ENCODE data around the gene TBC1D22A. TPM values are rescaled to one million over a fixed set of nuclear protein-coding genes. Genes with fewer than 3 reads are reported as not detected.

Gene TBC1D22A
- total RNA-seq, 2 donors from 2014 or later, result 11.5 to 15.4 TPM

DNA sequence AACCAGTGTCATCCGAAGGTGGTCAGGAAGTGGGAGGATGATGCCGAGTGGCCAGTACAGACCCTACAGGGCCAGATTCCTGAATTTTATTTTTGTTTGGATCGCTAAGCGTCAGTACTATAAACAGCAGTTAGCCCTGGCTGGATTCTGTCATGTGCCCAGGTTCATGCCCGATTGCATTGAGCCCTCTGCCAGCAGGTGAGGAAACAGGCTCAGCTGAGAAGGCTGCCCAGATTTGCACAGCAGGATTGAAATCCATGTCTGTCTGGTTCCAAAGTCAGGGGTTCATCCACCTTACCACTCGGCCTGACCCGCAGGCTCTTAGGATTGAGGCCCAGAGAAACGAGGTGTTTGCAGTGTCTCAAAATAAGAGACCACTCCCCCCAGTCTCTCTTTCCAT, 9.1 kb upstream of the TBC1D22A start:
- no peaks in the 10 kb centered on the region for H3K27me3 ChIP-seq
- H3K27ac ChIP-seq, result peak overlapping the region; percentile 92 to 95
- no peak overlapping the region for H3K4me3 ChIP-seq
- H3K4me1 ChIP-seq, result peaks cover 0 to 63% of the 10 kb centered on the region in 2 donors
- TF ChIP-seq, protein P1, sequence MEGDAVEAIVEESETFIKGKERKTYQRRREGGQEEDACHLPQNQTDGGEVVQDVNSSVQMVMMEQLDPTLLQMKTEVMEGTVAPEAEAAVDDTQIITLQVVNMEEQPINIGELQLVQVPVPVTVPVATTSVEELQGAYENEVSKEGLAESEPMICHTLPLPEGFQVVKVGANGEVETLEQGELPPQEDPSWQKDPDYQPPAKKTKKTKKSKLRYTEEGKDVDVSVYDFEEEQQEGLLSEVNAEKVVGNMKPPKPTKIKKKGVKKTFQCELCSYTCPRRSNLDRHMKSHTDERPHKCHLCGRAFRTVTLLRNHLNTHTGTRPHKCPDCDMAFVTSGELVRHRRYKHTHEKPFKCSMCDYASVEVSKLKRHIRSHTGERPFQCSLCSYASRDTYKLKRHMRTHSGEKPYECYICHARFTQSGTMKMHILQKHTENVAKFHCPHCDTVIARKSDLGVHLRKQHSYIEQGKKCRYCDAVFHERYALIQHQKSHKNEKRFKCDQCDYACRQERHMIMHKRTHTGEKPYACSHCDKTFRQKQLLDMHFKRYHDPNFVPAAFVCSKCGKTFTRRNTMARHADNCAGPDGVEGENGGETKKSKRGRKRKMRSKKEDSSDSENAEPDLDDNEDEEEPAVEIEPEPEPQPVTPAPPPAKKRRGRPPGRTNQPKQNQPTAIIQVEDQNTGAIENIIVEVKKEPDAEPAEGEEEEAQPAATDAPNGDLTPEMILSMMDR (IDR thresholded peaks at IDR 0.05), result no peak
- no peak for DNase-seq (ENCODE audit: low spot score)
- H3K9me3 ChIP-seq, result no peaks in the 10 kb centered on the region
- H3K36me3 ChIP-seq, result no peaks in the 10 kb centered on the region

DNA sequence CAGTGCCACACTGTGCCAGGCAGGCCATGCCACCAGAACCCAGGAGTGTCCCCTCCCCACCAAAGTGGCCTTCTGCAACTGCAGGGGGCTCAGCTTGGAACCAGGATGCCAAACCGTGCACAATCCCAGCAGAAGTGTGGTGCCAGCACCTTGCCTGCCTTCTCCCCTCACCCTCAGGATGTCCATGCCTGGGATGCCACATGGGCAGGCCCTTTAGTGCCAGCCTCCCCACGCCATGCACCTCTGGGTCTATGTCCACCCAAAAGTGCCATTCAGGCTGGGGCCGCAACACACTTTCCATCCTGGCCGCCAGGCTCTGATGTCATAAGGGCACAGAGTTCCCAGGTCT, 8.7 kb upstream of the TBC1D22A start:
- TF ChIP-seq, protein P1 (IDR thresholded peaks at IDR 0.05), result no peak
- peak overlapping the region in 1 of 2 donors; percentile 2 for H3K4me3 ChIP-seq
- peaks cover 0 to 67% of the 10 kb centered on the region in 2 donors for H3K4me1 ChIP-seq
- H3K27ac ChIP-seq, result peak overlapping the region; percentile 92 to 95
- no peaks in the 10 kb centered on the region for H3K27me3 ChIP-seq
- no peaks in the 10 kb centered on the region for H3K36me3 ChIP-seq
- H3K9me3 ChIP-seq, result no peaks in the 10 kb centered on the region
- no peak for DNase-seq (ENCODE audit: low spot score)

DNA sequence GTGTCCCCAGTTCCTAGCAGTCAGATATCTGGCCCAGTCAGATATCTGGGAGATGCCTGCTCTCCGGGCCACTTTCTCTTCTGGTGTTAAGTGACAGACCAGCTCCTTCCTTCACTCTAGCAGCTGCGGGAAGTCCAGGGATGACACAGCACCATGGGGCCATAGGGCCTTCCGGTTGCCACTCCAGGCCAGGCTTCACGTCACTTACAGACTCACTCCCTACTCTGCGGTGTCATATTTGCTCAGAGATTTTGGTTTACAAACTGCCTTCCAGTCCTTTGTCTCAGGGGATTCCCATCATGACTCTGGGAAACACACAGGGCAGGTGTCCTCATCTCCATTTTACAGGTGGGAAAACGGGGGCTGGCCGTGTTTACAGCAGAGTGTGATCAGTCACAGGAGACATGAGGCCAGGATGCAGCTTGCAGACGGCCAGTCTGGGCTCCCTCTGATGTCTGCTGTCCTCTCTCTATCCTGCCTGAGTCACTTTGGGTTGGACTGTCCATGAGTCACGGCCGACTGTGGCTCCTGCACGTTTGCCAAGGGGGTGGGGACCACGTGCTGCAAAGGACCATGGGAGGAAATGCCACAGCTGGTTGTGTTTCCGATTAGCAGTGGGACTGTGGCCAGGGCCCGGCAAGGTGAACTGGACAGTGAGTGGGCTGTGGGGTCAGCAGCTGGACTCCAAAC, 8.2 kb upstream of the TBC1D22A start:
- H3K4me1 ChIP-seq, result peaks cover 0 to 69% of the 10 kb centered on the region in 2 donors
- H3K27ac ChIP-seq, result peak overlapping the region; percentile 92 to 95
- TF ChIP-seq, protein P1 (IDR thresholded peaks at IDR 0.05), result no peak
- no peaks in the 10 kb centered on the region for H3K36me3 ChIP-seq
- DNase-seq (ENCODE audit: low spot score), result peak; percentile 99
- no peaks in the 10 kb centered on the region for H3K9me3 ChIP-seq
- H3K27me3 ChIP-seq, result no peaks in the 10 kb centered on the region
- H3K4me3 ChIP-seq, result peak overlapping the region in 1 of 2 donors; percentile 2

DNA sequence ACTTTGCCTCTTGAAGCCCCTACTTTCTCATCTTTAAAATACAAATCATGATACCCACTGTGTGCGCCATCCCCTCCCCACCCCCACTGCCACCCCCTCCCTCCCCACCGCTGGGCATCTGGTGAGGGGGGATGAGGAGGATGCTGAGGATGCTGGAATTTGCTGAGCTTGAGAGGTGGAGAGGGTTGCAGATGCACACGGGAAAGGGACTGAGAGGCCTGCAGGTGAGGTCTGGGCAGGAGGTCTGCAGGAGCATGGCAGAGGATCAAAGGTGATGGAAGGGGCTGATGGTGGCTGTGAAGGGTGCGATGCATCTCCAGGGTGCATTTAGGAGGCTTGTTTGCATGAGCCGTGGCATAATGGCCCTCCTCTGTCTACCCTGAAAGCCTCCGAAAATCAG, 7.6 kb upstream of the TBC1D22A start:
- H3K9me3 ChIP-seq, result no peaks in the 10 kb centered on the region
- DNase-seq (ENCODE audit: low spot score), result no peak
- H3K4me1 ChIP-seq, result peaks cover 0 to 65% of the 10 kb centered on the region in 2 donors
- no peaks in the 10 kb centered on the region for H3K27me3 ChIP-seq
- H3K4me3 ChIP-seq, result no peak overlapping the region
- no peaks in the 10 kb centered on the region for H3K36me3 ChIP-seq
- TF ChIP-seq, protein P1 (IDR thresholded peaks at IDR 0.05), result no peak
- H3K27ac ChIP-seq, result peak overlapping the region; percentile 92 to 95

DNA sequence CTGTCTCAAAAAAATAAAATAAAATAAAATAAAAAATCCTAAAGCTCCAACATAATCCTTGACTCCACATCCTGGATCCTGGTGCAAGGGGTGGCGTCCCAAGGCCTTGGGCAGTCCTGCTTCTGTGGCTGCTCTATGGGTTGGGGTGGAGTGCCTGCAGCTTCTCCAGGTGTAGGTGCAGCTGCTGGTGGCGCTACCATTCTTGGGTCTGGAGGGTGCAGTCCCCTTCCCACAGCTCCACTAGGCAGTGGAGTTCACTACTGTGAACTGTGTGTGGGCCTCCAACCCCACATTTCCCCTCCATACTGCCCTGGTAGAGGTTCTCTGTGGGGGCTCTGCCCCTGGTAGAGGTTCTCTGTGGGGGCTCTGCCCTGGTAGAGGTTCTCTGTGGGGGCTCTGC, 6.9 kb upstream of the TBC1D22A start:
- H3K27me3 ChIP-seq, result no peaks in the 10 kb centered on the region
- H3K36me3 ChIP-seq, result no peaks in the 10 kb centered on the region
- TF ChIP-seq, protein P1 (IDR thresholded peaks at IDR 0.05), result no peak
- no peak overlapping the region for H3K27ac ChIP-seq
- peaks cover 0 to 58% of the 10 kb centered on the region in 2 donors for H3K4me1 ChIP-seq
- H3K9me3 ChIP-seq, result no peaks in the 10 kb centered on the region
- no peak for DNase-seq (ENCODE audit: low spot score)
- H3K4me3 ChIP-seq, result no peak overlapping the region

DNA sequence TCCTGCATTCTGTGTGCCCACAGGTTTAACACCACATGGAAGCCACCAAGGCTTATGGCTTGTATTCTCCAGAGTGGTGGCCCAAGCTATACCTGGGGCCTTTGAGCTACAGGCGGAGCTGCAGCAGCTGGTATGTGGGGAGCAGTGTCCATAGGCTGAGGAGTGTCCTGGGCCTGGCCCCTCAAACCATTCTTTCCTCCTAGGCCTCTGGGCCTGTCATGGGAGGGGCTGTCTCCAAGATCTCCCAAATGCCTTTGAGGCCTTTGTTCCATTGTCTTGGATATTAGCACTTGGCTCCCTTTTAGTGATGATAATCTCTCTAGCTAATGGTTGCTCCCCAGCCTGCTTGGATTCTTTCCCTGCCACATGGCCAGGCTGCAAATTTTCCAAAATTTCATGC, 6.4 kb upstream of the TBC1D22A start:
- no peaks in the 10 kb centered on the region for H3K9me3 ChIP-seq
- H3K4me3 ChIP-seq, result no peak overlapping the region
- no peaks in the 10 kb centered on the region for H3K36me3 ChIP-seq
- H3K4me1 ChIP-seq, result peaks cover 0 to 53% of the 10 kb centered on the region in 2 donors
- H3K27me3 ChIP-seq, result no peaks in the 10 kb centered on the region
- DNase-seq (ENCODE audit: low spot score), result no peak
- TF ChIP-seq, protein P1 (IDR thresholded peaks at IDR 0.05), result no peak
- H3K27ac ChIP-seq, result no peak overlapping the region

All from right atrium auricular region (tissue), 2 donors.